ENCODE data around the gene ADM5.

DNA sequence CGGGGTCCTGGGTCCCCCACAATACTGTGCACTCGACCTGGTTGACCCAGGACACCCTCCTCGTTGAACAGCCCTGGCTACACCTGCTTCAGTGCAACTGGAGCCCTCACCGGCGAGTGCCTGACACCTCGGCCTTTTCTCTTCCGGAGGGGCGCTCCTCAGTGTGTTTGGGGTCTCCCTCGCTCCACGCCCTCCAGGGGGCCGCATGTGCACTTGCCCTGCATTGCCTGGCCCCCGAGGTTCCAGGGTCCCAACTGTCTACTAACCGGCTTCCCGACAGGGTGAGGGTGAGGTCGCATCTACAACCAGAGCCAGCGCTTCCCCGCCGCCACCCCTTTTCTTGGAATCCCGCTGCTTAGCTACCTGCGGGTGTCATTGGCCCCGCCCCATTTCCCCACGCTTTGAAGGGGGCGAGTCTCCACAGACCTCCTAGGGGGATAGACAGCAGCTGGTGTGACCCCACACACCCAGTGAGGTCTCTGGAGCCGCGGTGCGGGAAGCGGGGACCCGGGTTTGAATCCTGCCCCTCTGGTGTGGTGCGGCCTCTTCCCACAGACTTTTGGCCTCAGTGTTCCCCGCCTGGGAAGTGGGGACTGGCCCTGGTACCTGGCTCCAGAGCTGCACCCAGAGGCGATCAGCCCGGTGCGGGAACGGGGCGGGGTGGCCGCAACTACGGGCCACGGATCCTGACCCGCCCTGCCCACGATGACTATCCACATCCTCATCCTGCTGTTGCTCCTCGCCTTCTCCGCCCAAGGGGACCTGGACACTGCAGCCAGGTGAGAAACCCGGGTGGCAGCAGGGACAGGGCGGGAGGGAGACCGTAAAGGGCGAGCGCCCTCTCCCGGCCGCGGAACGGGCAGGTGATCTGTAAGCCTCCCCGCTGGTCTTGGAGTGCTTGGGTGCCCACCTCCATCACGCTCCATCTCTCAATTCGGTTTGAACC, at the start of gene ADM5:
- TF ChIP-seq RAD21 (IDR thresholded peaks at IDR 0.05; ENCODE audit: insufficient read depth, low read depth, low read length), result 0 out of 2 replicates have a peak, but pooled peaks have one; percentile 26
- TF ChIP-seq CHD1 (IDR thresholded peaks at IDR 0.05; ENCODE audit: low read depth, low read length), result no peak
- TF ChIP-seq MEF2A (IDR thresholded peaks at IDR 0.05; ENCODE audit: insufficient read depth, low read depth, low read length), result no peak
- TF ChIP-seq, protein P1, sequence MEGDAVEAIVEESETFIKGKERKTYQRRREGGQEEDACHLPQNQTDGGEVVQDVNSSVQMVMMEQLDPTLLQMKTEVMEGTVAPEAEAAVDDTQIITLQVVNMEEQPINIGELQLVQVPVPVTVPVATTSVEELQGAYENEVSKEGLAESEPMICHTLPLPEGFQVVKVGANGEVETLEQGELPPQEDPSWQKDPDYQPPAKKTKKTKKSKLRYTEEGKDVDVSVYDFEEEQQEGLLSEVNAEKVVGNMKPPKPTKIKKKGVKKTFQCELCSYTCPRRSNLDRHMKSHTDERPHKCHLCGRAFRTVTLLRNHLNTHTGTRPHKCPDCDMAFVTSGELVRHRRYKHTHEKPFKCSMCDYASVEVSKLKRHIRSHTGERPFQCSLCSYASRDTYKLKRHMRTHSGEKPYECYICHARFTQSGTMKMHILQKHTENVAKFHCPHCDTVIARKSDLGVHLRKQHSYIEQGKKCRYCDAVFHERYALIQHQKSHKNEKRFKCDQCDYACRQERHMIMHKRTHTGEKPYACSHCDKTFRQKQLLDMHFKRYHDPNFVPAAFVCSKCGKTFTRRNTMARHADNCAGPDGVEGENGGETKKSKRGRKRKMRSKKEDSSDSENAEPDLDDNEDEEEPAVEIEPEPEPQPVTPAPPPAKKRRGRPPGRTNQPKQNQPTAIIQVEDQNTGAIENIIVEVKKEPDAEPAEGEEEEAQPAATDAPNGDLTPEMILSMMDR (IDR thresholded peaks at IDR 0.05 in 2 of 3, conservative IDR thresholded peaks at IDR 0.05 in 1 of 3; ENCODE audit: control insufficient read depth in 2 of 3, extremely low read depth in 1 of 3, insufficient read depth in 1 of 3, low read depth in 3 of 3, low read length in 3 of 3), result peak; percentile 35 to 53 (median 36); a peak in 5 of 6 replicates
- no peak for TF ChIP-seq CREB1 (IDR thresholded peaks at IDR 0.05; ENCODE audit: low read depth)
- TF ChIP-seq NRF1 (conservative IDR thresholded peaks at IDR 0.05; ENCODE audit: low read depth, low read length), result no peak
- TF ChIP-seq, protein P2, sequence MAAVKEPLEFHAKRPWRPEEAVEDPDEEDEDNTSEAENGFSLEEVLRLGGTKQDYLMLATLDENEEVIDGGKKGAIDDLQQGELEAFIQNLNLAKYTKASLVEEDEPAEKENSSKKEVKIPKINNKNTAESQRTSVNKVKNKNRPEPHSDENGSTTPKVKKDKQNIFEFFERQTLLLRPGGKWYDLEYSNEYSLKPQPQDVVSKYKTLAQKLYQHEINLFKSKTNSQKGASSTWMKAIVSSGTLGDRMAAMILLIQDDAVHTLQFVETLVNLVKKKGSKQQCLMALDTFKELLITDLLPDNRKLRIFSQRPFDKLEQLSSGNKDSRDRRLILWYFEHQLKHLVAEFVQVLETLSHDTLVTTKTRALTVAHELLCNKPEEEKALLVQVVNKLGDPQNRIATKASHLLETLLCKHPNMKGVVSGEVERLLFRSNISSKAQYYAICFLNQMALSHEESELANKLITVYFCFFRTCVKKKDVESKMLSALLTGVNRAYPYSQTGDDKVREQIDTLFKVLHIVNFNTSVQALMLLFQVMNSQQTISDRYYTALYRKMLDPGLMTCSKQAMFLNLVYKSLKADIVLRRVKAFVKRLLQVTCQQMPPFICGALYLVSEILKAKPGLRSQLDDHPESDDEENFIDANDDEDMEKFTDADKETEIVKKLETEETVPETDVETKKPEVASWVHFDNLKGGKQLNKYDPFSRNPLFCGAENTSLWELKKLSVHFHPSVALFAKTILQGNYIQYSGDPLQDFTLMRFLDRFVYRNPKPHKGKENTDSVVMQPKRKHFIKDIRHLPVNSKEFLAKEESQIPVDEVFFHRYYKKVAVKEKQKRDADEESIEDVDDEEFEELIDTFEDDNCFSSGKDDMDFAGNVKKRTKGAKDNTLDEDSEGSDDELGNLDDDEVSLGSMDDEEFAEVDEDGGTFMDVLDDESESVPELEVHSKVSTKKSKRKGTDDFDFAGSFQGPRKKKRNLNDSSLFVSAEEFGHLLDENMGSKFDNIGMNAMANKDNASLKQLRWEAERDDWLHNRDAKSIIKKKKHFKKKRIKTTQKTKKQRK (IDR thresholded peaks at IDR 0.05; ENCODE audit: low read depth, low read length), result no peak
